T-helper 2 cell (primary cell): ENCODE measurements around the gene ZNF70.
"Not testable (repeated sequence)": the region's sequence is repeated elsewhere in the genome, so short reads cannot be mapped to it uniquely, and the experiment has no call there.

Experiments used
- DNase-seq, 5 experiments: peaks; one replicate each; pipeline versions ENCODE4 v3.0.0 to v3.0.0-alpha.2; 2012 to 2022

The ZNF70 gene

GRCh38 chr22:23756891-23757290, 6.0 kb upstream of the ZNF70 start:
- no peak for DNase-seq

GRCh38 chr22:23755711-23756110, 4.8 kb upstream of the ZNF70 start:
- no peak for DNase-seq

GRCh38 chr22:23754980-23755636, 4.2 kb upstream of the ZNF70 start:
- DNase-seq, result no peak

- DNase-seq, result no peak
Measured at GRCh38 chr22:23754220-23754919, 3.5 kb upstream of the ZNF70 start, which contains the start of gene VPREB3. VPREB3 (minus strand) TSS chr22:23754425; CDS start chr22:23754363, 62 bp downstream.

GRCh38 chr22:23753385-23753784, 2.5 kb upstream of the ZNF70 start:
- DNase-seq, result no peak

- DNase-seq, result no peak
Measured at GRCh38 chr22:23752750-23753149, 1.8 kb upstream of the ZNF70 start.

GRCh38 chr22:23752090-23752691, 1.3 kb upstream of the ZNF70 start:
- DNase-seq, result no peak

- DNase-seq, result no peak
Measured at GRCh38 chr22:23751441-23751996, 607 bp upstream of the ZNF70 start.

GRCh38 chr22:23750367-23750713, 572 bp downstream of the ZNF70 start:
- DNase-seq, result no peak

- DNase-seq, result no peak
Measured at GRCh38 chr22:23749841-23750301, 1.0 kb downstream of the ZNF70 start.

GRCh38 chr22:23745791-23746190, 5.1 kb downstream of the ZNF70 start:
- no peak for DNase-seq

GRCh38 chr22:23744485-23744884, 6.4 kb downstream of the ZNF70 start:
- no peak for DNase-seq

GRCh38 chr22:23744001-23744400, 6.9 kb downstream of the ZNF70 start:
- DNase-seq, result no peak

GRCh38 chr22:23743303-23743705, 7.6 kb downstream of the ZNF70 start:
- no peak for DNase-seq

GRCh38 chr22:23742505-23743264, 8.2 kb downstream of the ZNF70 start:
- DNase-seq, result no peak

- DNase-seq, result no peak
Measured at GRCh38 chr22:23737696-23738095, 13.2 kb downstream of the ZNF70 start.

- not testable (repeated sequence) for DNase-seq
Measured at GRCh38 chr22:23728108-23728507, 22.8 kb downstream of the ZNF70 start.

- no peak for DNase-seq
Measured at GRCh38 chr22:23722724-23723123, 28.2 kb downstream of the ZNF70 start.

GRCh38 chr22:23722160-23722559, 28.8 kb downstream of the ZNF70 start:
- no peak for DNase-seq

GRCh38 chr22:23720855-23721254, 30.1 kb downstream of the ZNF70 start:
- peak in 1 of 5 experiments; percentile 20 for DNase-seq

- DNase-seq, result no peak
Measured at GRCh38 chr22:23718371-23719165, 32.3 kb downstream of the ZNF70 start.
